WTC11 (cell line): ENCODE results near the gene ADAMTSL5. TPM values are rescaled to one million over a fixed set of nuclear protein-coding genes. Genes with fewer than 3 reads are reported as not detected.

ENCODE experiments used
- ATAC-seq: fragments of 200-7000 bp; cut with Tn5 transposase; 2 replicates; pipeline ENCODE4 v1.10.0; 2021; ENCODE audit warnings: mild to moderate bottlenecking, moderate library complexity
- CTCF ChIA-PET: fragments of 300-600 bp; sonication (Branson Sonifier 250); formaldehyde crosslinking; loops from one replicate; lab custom pipeline; 2021; ENCODE audit warnings: antibody characterized with exemption; lab: Charles Lee
- POLR2A ChIA-PET: fragments of 350-600 bp; sonication (Branson Sonifier 250); formaldehyde crosslinking; loops from one replicate; lab custom pipeline; 2021; ENCODE audit warnings: antibody characterized with exemption; lab: Charles Lee
- DNase-seq: peaks from one replicate; pipeline ENCODE4 v3.0.0; 2021; ENCODE audit warnings: low spot score
- H3K27ac Mint-ChIP-seq: 2 replicates; pipeline ENCODE4 v1.8.0; 2021; ENCODE audit warnings: mixed read lengths
- H3K27me3 Mint-ChIP-seq: 2 replicates; pipeline ENCODE4 v1.8.0; 2021; ENCODE audit warnings: low read depth, mild to moderate bottlenecking, moderate library complexity, mixed read lengths
- H3K36me3 Mint-ChIP-seq: 2 replicates; pipeline ENCODE4 v1.8.0; 2021; ENCODE audit warnings: mixed read lengths
- H3K4me1 Mint-ChIP-seq: 2 replicates; pipeline ENCODE4 v1.8.0; 2022; ENCODE audit warnings: mixed read lengths
- H3K4me3 Mint-ChIP-seq: 2 replicates; pipeline ENCODE4 v1.8.0; 2021; ENCODE audit warnings: mild to moderate bottlenecking, moderate library complexity, mixed read lengths
- H3K9me3 Mint-ChIP-seq: 2 replicates; pipeline ENCODE4 v1.8.0; 2021; ENCODE audit warnings: mixed read lengths
- CBFB ChIP-seq: sonication (generic); formaldehyde crosslinking; IDR thresholded peaks from 2 replicates; pipeline ENCODE4 v1.8.1; 2022; ENCODE audit warnings: mild to moderate bottlenecking, low read depth, missing genetic modification reagents
- CREM ChIP-seq: sonication (generic); formaldehyde crosslinking; IDR thresholded peaks from 2 replicates; pipeline ENCODE4 v1.8.1; 2022; ENCODE audit warnings: mild to moderate bottlenecking, missing genetic modification reagents, moderate library complexity
- HMGA2 ChIP-seq: fragments of 250-450 bp; sonication (Bioruptor Pico); IDR thresholded peaks from 2 replicates; pipeline ENCODE4 v1.4.0; 2021; ENCODE audit warnings: mild to moderate bottlenecking, moderate library complexity
- IRF2 ChIP-seq: sonication (generic); formaldehyde crosslinking; IDR thresholded peaks from 2 replicates; pipeline ENCODE4 v1.8.0; 2022; ENCODE audit warnings: low read depth, missing genetic modification reagents, borderline replicate concordance
- KAT7 ChIP-seq: sonication (generic); formaldehyde crosslinking; IDR thresholded peaks from 2 replicates; pipeline ENCODE4 v1.8.1; 2023; ENCODE audit warnings: missing genetic modification reagents, mild to moderate bottlenecking, borderline replicate concordance
- NFYB ChIP-seq: sonication (generic); formaldehyde crosslinking; conservative IDR thresholded peaks from 2 replicates; pipeline ENCODE4 v1.8.0; 2022; ENCODE audit warnings: low read depth, missing genetic modification reagents
- RORB ChIP-seq: fragments of 250-450 bp; sonication (Bioruptor Pico); IDR thresholded peaks from 2 replicates; pipeline ENCODE4 v1.9.0; 2021; ENCODE audit warnings: mild to moderate bottlenecking
- SMAD3 ChIP-seq: sonication (generic); formaldehyde crosslinking; IDR thresholded peaks from 2 replicates; pipeline ENCODE4 v1.8.0; 2022; ENCODE audit warnings: missing genetic modification reagents, mild to moderate bottlenecking, borderline replicate concordance
- ZNF121 ChIP-seq: sonication (generic); formaldehyde crosslinking; IDR thresholded peaks from 2 replicates; pipeline ENCODE4 v1.8.0; 2023; ENCODE audit warnings: missing genetic modification reagents
- ZNF219 ChIP-seq: sonication (generic); formaldehyde crosslinking; IDR thresholded peaks from 2 replicates; pipeline ENCODE4 v1.8.0; 2023; ENCODE audit warnings: missing genetic modification reagents, mild to moderate bottlenecking, borderline replicate concordance
- ZNF396 ChIP-seq: fragments of 250-450 bp; sonication (Bioruptor Pico); IDR thresholded peaks from 2 replicates; pipeline ENCODE4 v1.8.0; 2021; ENCODE audit warnings: mild to moderate bottlenecking, moderate library complexity, borderline replicate concordance
- total RNA-seq: library from RNA; stranded (reverse); gene quantifications from 3 replicates; pipeline ENCODE4 v1.2.3, GENCODE V29; 2021
- TF ChIP-seq, protein P1 (sequence below): fragments of 250-450 bp; sonication (Bioruptor Pico); IDR thresholded peaks from 2 replicates; pipeline ENCODE4 v2.1.2; 2022; ENCODE audit warnings: mild to moderate bottlenecking, moderate library complexity
- TF ChIP-seq, protein P2 (sequence below): sonication (generic); formaldehyde crosslinking; IDR thresholded peaks from 2 replicates; pipeline ENCODE4 v1.8.0; 2023; ENCODE audit warnings: mild to moderate bottlenecking, missing genetic modification reagents
- TF ChIP-seq, protein P3 (sequence below): fragments of 250-450 bp; sonication (Bioruptor Pico); IDR thresholded peaks from 2 replicates; pipeline ENCODE4 v1.9.0; 2021; ENCODE audit warnings: mild to moderate bottlenecking
- TF ChIP-seq, protein P4 (sequence below): sonication (generic); formaldehyde crosslinking; IDR thresholded peaks from 2 replicates; pipeline ENCODE4 v1.8.0; 2022; ENCODE audit warnings: mild to moderate bottlenecking, missing genetic modification reagents
- TF ChIP-seq, protein P5 (sequence below): sonication (generic); formaldehyde crosslinking; IDR thresholded peaks from 2 replicates; pipeline ENCODE4 v1.8.1; 2022; ENCODE audit warnings: missing genetic modification reagents, borderline replicate concordance
- TF ChIP-seq, protein P6 (sequence below): fragments of 200-600 bp; IDR thresholded peaks from 2 replicates; pipeline ENCODE4 v1.8.0; 2022; ENCODE audit warnings: antibody characterized with exemption

The ADAMTSL5 gene
- total RNA-seq, 1 experiment from 2014 or later: 1.5 TPM

DNA sequence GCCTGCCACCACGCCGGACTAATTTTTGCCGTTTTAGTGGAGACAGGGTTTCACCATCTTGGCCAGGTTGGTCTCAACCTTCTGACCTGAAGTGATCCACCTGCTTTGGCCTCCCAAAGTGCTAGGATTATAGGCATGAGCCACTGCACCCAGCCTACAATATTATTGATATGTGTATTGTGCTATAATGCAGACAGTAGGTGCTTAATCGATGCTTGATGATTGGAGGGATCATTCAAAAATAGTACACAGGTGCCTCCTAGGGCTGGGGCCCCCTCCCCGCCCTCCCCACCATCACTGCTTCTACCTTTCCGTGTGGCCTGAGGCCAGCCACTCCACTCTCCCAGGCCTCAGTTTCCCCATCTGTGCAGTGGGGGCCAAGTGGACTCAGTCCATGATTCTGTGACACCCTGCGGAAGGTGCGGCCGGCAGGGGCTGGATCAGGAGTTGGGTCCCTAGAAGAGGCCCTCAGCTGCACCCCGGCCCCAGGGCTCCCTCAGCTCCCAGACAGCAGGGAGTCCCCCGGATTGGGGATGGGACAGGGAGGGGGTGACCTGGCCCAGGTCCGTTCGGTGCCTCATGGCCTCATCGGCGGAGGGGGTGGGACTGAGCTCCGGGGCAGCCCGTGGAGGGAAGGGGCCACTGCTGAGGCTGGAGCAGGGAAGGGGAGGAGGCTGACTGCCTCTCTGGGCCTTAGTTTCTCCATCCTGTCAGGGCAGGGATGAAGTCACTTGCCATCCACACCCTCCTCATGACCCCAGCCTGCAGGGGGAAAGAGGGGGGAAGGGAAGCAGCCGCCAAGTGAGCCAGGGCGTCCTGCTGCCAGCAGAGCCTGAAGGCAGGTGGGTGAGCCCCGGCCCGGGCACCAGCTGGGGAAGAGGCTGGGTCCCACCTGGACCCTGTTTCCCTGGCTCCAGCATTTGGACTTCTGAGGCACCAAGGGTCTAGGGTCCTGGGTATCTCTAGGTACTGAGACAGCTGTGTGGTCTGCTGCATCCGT is 1.2 kb downstream of the ADAMTSL5 start:
- ATAC-seq: no peak
- CTCF ChIA-PET: interaction anchor here (1.2 kb wide), 1 partner anchor 34 kb away, joined by 4 read pairs; no protein-coding TSS in a partner anchor
- TF ChIP-seq ZNF219 (CRISPR knock-in tag): no peak
- TF ChIP-seq SMAD3: no peak
- TF ChIP-seq, all 79 proteins: peak for 0
- H3K9me3 Mint-ChIP-seq: peaks cover 4% of the 10 kb centered on the region
- POLR2A ChIA-PET: interaction anchor here (0.7 kb wide), 1 partner anchor 21 kb away, joined by 3 read pairs; the partner anchor contains the start of gene PCSK4
- peaks cover 46% of the 10 kb centered on the region for H3K27me3 Mint-ChIP-seq
- no peak for DNase-seq
- peak overlapping the region; percentile 57 for H3K4me3 Mint-ChIP-seq
- H3K27ac Mint-ChIP-seq: no peak overlapping the region
- H3K36me3 Mint-ChIP-seq: no peaks in the 10 kb centered on the region
- no peaks in the 10 kb centered on the region for H3K4me1 Mint-ChIP-seq

DNA sequence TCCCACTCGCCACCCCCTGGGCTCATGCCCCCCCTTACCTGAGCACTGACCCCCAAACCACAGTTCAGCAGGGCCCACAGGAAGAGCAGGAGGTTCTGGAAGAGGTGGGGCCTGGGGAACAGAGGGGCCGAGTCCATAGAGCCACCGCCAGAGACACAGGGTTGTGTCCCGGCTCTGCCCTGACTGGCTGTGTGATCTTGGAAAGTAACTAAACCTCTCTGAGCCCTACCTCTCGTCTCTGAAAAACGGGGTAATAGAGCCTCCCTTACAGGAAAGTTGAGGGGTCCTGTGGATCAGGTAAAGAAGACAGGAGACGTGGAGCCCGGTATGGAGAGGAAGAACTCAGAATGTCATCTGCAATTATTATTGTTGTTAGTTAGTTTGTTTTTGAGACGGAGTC is 2.0 kb downstream of the ADAMTSL5 start:
- H3K9me3 Mint-ChIP-seq: no peaks in the 10 kb centered on the region

DNA sequence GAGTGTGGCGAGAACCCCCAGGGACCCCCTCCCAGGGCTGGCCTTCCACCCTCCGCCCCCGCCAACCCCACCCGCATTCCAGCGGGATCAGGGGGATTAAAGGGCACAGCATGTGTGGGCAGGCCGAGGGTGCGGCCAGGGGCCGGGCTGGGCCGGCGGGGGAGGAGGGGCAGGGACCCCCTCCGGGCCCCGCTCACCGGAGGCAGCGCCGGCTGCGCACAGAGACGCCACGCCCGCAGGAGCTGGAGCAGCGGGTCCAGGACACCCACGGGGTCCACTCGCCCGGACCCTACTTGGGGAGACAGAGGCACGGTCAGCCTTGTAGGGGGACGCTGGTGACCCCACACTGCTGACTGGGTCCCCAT is 2.4 kb downstream of the ADAMTSL5 start:
- H3K4me3 Mint-ChIP-seq: no peak overlapping the region

More for the DNA sequence above, 2.0 kb downstream of the ADAMTSL5 start:
- H3K27me3 Mint-ChIP-seq: peaks cover 50% of the 10 kb centered on the region
- TF ChIP-seq CREM (CRISPR knock-in tag) (no peak), ZNF121 (CRISPR knock-in tag) (no peak), IRF2 (CRISPR knock-in tag) (no peak), KAT7 (CRISPR knock-in tag) (no peak), CBFB (CRISPR knock-in tag) (no peak)
- TF ChIP-seq, all 79 proteins: peak for 0
- H3K27ac Mint-ChIP-seq: no peak overlapping the region
- ATAC-seq (no peak), DNase-seq (no peak)
- POLR2A ChIA-PET: no interaction called here
- no peak overlapping the region for H3K4me3 Mint-ChIP-seq
- H3K36me3 Mint-ChIP-seq: no peaks in the 10 kb centered on the region
- CTCF ChIA-PET: no interaction called here
- H3K4me1 Mint-ChIP-seq: no peaks in the 10 kb centered on the region

More for the DNA sequence above, 2.4 kb downstream of the ADAMTSL5 start:
- ChIA-PET CTCF (no interaction called here), POLR2A (no interaction called here)
- no peak for TF ChIP-seq ZNF396 (CRISPR knock-in tag)
- TF ChIP-seq, protein P1, sequence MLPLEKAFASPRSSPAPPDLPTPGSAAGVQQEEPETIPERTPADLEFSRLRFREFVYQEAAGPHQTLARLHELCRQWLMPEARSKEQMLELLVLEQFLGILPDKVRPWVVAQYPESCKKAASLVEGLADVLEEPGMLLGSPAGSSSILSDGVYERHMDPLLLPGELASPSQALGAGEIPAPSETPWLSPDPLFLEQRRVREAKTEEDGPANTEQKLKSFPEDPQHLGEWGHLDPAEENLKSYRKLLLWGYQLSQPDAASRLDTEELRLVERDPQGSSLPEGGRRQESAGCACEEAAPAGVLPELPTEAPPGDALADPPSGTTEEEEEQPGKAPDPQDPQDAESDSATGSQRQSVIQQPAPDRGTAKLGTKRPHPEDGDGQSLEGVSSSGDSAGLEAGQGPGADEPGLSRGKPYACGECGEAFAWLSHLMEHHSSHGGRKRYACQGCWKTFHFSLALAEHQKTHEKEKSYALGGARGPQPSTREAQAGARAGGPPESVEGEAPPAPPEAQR (CRISPR knock-in tag): no peak
- TF ChIP-seq, protein P2, sequence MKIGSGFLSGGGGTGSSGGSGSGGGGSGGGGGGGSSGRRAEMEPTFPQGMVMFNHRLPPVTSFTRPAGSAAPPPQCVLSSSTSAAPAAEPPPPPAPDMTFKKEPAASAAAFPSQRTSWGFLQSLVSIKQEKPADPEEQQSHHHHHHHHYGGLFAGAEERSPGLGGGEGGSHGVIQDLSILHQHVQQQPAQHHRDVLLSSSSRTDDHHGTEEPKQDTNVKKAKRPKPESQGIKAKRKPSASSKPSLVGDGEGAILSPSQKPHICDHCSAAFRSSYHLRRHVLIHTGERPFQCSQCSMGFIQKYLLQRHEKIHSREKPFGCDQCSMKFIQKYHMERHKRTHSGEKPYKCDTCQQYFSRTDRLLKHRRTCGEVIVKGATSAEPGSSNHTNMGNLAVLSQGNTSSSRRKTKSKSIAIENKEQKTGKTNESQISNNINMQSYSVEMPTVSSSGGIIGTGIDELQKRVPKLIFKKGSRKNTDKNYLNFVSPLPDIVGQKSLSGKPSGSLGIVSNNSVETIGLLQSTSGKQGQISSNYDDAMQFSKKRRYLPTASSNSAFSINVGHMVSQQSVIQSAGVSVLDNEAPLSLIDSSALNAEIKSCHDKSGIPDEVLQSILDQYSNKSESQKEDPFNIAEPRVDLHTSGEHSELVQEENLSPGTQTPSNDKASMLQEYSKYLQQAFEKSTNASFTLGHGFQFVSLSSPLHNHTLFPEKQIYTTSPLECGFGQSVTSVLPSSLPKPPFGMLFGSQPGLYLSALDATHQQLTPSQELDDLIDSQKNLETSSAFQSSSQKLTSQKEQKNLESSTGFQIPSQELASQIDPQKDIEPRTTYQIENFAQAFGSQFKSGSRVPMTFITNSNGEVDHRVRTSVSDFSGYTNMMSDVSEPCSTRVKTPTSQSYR (CRISPR knock-in tag): no peak
- TF ChIP-seq, protein P3, sequence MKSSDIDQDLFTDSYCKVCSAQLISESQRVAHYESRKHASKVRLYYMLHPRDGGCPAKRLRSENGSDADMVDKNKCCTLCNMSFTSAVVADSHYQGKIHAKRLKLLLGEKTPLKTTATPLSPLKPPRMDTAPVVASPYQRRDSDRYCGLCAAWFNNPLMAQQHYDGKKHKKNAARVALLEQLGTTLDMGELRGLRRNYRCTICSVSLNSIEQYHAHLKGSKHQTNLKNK (CRISPR knock-in tag): no peak
- TF ChIP-seq, protein P4, sequence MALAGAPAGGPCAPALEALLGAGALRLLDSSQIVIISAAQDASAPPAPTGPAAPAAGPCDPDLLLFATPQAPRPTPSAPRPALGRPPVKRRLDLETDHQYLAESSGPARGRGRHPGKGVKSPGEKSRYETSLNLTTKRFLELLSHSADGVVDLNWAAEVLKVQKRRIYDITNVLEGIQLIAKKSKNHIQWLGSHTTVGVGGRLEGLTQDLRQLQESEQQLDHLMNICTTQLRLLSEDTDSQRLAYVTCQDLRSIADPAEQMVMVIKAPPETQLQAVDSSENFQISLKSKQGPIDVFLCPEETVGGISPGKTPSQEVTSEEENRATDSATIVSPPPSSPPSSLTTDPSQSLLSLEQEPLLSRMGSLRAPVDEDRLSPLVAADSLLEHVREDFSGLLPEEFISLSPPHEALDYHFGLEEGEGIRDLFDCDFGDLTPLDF (CRISPR knock-in tag): no peak
- no peak for TF ChIP-seq HMGA2 (CRISPR knock-in tag)
- TF ChIP-seq, protein P5, sequence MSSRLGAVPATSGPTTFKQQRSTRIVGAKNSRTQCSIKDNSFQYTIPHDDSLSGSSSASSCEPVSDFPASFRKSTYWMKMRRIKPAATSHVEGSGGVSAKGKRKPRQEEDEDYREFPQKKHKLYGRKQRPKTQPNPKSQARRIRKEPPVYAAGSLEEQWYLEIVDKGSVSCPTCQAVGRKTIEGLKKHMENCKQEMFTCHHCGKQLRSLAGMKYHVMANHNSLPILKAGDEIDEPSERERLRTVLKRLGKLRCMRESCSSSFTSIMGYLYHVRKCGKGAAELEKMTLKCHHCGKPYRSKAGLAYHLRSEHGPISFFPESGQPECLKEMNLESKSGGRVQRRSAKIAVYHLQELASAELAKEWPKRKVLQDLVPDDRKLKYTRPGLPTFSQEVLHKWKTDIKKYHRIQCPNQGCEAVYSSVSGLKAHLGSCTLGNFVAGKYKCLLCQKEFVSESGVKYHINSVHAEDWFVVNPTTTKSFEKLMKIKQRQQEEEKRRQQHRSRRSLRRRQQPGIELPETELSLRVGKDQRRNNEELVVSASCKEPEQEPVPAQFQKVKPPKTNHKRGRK (CRISPR knock-in tag): no peak
- TF ChIP-seq NFYB (CRISPR knock-in tag): no peak
- TF ChIP-seq, protein P6, sequence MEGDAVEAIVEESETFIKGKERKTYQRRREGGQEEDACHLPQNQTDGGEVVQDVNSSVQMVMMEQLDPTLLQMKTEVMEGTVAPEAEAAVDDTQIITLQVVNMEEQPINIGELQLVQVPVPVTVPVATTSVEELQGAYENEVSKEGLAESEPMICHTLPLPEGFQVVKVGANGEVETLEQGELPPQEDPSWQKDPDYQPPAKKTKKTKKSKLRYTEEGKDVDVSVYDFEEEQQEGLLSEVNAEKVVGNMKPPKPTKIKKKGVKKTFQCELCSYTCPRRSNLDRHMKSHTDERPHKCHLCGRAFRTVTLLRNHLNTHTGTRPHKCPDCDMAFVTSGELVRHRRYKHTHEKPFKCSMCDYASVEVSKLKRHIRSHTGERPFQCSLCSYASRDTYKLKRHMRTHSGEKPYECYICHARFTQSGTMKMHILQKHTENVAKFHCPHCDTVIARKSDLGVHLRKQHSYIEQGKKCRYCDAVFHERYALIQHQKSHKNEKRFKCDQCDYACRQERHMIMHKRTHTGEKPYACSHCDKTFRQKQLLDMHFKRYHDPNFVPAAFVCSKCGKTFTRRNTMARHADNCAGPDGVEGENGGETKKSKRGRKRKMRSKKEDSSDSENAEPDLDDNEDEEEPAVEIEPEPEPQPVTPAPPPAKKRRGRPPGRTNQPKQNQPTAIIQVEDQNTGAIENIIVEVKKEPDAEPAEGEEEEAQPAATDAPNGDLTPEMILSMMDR: no peak
- TF ChIP-seq RORB (CRISPR knock-in tag): no peak
- H3K4me1 Mint-ChIP-seq: no peaks in the 10 kb centered on the region
- ATAC-seq: no peak
- no peak for DNase-seq
- no peak overlapping the region for H3K27ac Mint-ChIP-seq
- no peaks in the 10 kb centered on the region for H3K36me3 Mint-ChIP-seq
- peaks cover 54% of the 10 kb centered on the region for H3K27me3 Mint-ChIP-seq
- no peaks in the 10 kb centered on the region for H3K9me3 Mint-ChIP-seq
